C4-2B (cell line): ENCODE results near the gene DPP3.

ENCODE experiments used
- CTCF ChIP-seq: fragments of 450-650 bp; conservative IDR thresholded peaks from 2 replicates; pipeline ENCODE4 v1.5.1; 2017; ENCODE audit warnings: mild to moderate bottlenecking
- ZFX ChIP-seq: fragments of 450-650 bp; IDR thresholded peaks from 2 replicates; pipeline ENCODE4 v1.6.1; 2017

GRCh38 chr11:66539870-66540213 lies 59.6 kb downstream of the DPP3 start:
- TF ChIP-seq CTCF (no peak), ZFX (no peak)
